ENCODE data around the gene ANO4. TPM values are rescaled to one million over a fixed set of nuclear protein-coding genes. Genes with fewer than 3 reads are reported as not detected.
"Not testable (repeated sequence)": the region's sequence is repeated elsewhere in the genome, so short reads cannot be mapped to it uniquely, and the experiment has no call there.

Gene ANO4
- total RNA-seq, 1 donor from 2014 or later, result 4.0 TPM

DNA sequence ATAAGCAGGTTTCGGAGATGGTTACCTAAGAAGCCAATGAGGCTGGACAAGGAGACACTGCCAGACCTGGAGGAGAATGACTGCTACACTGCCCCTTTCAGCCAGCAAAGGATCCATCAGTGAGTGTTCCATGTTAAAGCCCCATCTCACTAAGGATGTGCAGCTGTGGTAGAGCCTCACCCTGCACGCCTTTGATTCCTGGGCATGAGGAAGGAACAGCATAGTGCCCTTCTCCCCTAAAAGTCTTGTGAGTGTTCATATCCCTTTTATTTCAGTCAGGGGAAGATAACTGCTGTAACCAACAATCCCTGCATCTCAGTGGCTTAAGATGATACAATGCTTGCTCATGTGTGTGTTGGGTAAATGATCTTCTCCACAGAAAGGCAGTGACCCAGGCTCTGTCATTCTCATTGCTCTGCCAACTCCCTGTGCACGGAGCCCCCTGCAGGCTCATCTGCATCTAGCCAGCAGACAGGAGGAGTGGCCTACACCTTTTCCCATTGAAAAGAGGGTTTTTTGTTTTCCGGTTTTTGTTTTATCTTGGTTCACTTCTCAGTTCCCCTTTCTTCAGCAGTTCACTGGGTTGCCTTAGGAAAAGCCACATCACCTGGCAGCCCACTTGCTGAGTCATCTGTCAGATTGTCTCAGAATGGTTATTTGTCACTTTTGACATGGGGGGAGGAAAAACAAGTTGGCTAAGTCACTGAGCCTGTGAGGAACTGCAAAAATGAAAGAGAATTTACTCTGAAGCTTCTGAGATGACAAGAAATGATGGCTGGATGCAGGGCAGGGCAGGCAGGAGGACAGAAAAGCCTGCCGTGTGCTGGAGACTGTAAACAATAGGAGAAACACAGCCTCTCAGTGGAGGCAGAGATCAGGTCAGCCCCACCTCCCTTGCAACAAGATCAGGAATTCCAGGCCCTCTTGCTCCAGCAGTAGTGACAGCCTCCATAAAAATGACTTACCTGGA is 193.3 kb downstream of the ANO4 start:
- DNase-seq (ENCODE audit: low read depth), result peak; percentile 76

DNA sequence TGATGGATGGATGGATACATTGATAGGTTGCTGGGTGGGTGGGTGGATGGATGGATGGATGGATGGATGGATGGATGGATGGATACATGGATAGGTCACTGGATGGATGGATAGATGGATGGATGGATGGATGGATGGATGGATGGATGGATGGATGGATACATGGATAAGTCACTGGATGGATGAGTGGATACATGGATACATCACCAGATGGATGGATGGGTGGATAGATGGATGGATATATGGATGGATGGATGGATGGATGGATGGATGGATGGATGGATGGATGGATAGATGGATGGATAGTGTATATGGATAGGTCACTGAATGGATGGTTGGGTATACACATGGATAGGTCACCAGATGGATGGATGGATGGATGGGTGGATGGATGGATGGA is 194.9 kb downstream of the ANO4 start:
- not testable (repeated sequence) for DNase-seq (ENCODE audit: low read depth)

DNA sequence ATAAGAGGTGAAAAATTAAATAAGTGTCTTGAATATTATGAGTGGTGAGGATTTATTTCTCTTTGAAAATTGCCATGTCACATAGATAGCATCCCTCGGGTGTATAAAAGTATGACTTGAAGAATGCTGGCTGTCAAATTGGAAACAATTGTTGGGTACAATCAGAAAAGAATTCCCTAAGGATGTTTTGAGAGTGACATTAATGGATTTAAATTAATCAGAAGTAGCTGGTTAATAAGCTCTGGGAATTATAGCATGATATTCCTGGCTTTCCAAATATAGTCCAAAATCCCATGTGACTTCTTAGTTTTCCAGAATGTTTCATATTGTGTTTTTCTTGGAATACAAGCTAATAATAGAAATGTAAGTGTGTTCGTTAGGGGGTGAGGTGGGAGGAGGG is 196.5 kb downstream of the ANO4 start:
- DNase-seq (ENCODE audit: low read depth), result no peak

- no peak for DNase-seq (ENCODE audit: low read depth)
Measured at GRCh38 chr12:100992194-100992593, 197.6 kb downstream of the ANO4 start.

DNA sequence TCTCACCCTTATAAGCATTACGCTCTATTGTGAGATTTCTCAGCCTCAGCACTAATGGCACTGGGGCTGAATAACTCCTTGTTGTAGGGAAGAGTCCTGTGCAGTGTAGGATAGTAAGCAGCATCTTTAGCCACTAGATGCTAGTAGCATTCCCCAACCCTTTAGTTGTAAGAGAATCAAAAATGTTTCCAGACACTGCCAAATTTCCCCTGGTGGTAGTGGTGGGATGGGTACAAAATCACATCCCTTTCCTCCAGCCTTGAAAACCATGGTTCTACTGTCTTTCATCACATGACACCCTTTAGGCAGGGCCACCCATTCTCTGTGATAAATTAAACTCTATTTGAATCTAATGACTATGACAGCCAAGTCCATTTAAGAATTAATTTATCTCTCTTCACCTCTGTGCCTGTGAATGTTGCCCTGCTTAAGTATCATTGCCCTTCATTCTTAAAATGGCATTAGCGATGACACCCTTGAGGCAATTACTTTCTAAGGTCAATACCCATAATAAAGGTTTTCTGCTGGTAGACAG is 199.4 kb downstream of the ANO4 start:
- no peak for DNase-seq (ENCODE audit: low read depth)

- DNase-seq (ENCODE audit: low read depth), result peak; percentile 47
Measured at GRCh38 chr12:100995201-100995600, 200.6 kb downstream of the ANO4 start.

DNA sequence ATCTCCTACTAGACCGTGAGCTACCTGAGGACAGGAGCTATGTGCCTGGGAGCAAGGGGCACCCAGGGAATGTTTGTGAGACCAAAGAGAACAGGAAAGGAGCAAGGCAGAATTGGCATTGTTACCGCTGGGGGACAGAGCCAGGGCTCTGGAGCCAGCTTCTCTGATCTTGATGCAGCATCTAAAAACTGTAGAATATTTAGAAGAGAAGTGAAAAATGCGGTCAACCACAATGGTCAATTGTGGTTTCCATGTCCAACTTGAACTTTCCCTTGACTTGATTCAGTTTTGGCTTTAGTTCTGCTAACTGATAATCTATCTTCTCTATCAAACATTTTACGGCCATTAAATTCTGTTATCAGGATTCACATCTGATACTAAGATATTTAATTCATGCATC is 201.2 kb downstream of the ANO4 start:
- DNase-seq (ENCODE audit: low read depth), result no peak

- peak; percentile 55 for DNase-seq (ENCODE audit: low read depth)
Measured at GRCh38 chr12:101001669-101002068, 207.1 kb downstream of the ANO4 start.

DNA sequence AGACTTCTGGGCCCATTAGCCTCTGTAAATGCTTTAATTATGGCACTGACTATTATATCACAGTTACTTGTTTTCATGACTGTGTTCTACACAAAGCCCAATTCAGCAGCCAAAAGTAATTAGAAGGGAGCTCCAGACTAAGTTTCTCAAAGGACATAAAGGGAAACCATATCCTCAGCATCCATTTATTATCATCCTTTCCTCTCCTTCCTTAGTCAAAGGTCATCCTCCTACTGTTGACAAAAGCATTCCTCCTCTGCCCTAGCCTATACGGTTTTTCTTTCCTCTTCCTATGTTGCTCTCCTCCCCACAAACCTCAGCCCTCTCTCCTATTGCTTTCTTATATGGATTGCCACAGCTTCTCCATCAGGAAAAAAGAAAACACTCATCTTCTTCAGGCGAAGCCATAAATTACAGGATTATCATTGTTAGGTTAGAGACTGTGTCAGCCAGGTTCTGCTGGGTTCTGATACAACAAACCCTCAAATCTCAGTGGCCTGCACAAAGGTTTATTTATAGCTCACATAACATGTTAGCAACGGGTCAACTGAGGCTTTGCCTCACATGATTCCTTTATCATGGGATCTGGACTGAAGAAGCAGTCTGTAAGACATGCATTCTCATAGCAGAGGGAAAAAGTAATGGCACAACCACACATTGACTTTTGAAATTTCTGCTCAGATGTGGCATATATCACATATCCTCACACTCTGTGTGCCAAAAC is 208.3 kb downstream of the ANO4 start:
- no peak for DNase-seq (ENCODE audit: low read depth)

GRCh38 chr12:101004898-101005297 is 210.3 kb downstream of the ANO4 start:
- peak; percentile 36 for DNase-seq (ENCODE audit: low read depth)

- DNase-seq (ENCODE audit: low read depth), result no peak
Measured at GRCh38 chr12:101009274-101009673, 214.7 kb downstream of the ANO4 start.

DNA sequence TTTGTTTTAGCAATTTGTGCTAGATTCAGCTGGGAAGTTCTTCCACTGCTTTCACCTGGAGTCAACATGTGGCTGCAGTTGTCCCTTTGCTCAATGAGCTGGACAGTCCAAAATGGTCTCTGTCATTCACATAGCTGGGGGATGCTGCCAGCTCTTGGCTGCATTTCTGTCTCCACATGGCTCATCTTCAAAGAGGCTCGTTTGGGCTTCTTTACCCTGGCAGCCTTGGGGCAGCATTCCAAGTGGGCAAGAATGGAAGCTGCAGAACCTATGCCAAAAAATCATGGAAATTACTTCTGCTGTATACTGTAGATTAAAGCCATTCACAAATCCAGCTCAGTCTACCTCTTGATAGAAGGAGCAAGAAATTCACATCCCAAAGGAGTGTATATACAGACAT is 216.3 kb downstream of the ANO4 start:
- DNase-seq (ENCODE audit: low read depth), result no peak

DNA sequence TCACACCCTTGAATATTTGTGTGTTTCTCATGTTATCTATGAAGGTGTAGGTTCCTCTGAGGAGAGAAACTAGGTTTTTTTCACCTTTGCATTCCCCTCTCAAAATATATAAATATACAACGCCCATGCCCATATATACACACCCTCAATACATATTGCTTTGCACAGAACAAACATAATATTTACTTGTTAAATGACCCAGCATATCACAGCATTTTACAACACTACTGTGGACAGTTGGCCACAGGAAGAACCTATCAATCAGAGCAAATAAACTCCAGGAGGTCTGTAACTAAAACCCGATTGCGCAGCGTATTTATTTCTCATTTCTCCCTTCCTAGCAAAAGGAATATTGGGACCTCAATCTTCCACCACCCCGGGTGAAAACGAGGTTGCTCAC is 219.4 kb downstream of the ANO4 start:
- no peak for DNase-seq (ENCODE audit: low read depth)

- no peak for DNase-seq (ENCODE audit: low read depth)
Measured at GRCh38 chr12:101015044-101015443, 220.5 kb downstream of the ANO4 start.

- DNase-seq (ENCODE audit: low read depth), result peak; percentile 99
Measured at GRCh38 chr12:101018540-101018939, 224.0 kb downstream of the ANO4 start.

- DNase-seq (ENCODE audit: low read depth), result no peak
Measured at GRCh38 chr12:101019201-101019600, 224.6 kb downstream of the ANO4 start.

GRCh38 chr12:101019667-101020066 is 225.1 kb downstream of the ANO4 start:
- no peak for DNase-seq (ENCODE audit: low read depth)

DNA sequence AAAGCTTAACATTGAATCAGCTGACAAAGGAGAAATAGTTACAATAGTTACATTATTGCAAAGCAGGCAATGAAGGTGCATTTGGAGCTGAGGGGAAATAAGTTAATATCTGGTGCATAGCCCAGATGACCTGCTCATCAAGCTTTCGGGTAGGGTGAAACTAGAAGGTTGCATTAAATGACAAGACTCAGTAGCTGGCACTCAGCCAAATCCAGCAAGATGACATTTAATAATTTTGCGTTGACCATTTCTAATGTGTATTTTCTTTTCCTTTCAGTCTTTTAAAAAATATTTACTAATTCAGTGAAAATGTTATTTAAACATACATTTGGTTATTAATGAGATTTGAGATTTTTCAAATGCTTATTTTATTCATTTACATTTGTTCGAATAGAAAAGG is 226.9 kb downstream of the ANO4 start:
- DNase-seq (ENCODE audit: low read depth), result no peak

GRCh38 chr12:101021911-101022388 is 227.4 kb downstream of the ANO4 start:
- peak; percentile 97 for DNase-seq (ENCODE audit: low read depth)

- no peak for DNase-seq (ENCODE audit: low read depth)
Measured at GRCh38 chr12:101027200-101027599, 232.6 kb downstream of the ANO4 start.

DNA sequence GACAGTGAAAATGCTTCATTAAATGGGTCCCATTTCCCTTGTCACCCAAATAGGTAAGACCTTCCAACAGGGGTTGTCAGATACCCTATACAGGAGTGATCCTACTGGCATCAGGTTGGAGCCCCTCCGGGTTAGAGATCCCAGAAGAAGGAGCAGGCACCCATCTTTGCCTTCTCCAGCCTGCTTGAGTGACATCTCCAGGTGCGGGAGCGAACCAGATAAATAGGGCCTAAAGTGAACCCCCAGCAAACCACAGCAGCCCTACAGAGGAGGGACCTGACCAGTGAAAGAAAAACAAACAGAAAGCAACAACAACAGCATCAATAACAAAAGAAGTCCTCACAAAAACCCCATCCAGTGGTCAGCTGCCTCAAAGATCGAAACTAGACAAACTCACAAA is 233.2 kb downstream of the ANO4 start:
- no peak for DNase-seq (ENCODE audit: low read depth)

DNA sequence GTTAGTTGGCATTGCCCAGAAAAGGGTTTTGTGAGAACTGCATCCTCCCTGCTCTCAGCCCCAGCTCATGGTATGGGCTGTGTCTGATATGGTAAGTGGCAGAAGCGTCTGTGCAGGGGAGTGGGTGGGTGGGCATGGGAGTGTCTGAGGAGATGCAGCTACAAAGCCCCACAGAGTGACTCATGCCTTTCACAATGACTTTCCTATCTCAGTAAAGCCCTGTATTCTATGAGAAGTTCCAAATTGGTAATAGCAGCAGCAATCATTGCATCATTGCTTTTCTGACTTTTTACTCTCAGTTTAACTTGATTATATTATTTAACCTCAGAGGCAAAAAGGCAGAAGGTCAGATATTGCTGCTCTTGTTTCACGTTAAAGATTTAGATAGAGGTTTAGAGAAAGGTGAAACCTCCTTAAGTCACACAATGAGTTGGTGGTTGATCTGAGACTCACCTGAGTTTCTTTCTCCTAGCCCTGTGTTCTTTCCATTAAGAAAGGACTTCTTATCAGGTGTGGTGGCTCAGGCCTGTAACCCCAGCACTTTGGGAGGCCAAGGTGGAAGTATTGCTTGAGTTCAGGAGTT is 243.8 kb downstream of the ANO4 start:
- peak; percentile 40 for DNase-seq (ENCODE audit: low read depth)
